PFSK-1 (cell line): ENCODE measurements around the gene TMEM9.

Source experiments
- FOXP2 ChIP-seq: optimal IDR thresholded peaks from 2 replicates; pipeline ENCODE3; 2011; ENCODE audit warnings: borderline replicate concordance, control low read depth, inconsistent platforms; ENCODE audit not compliant: insufficient read depth; ENCODE audit errors: extremely low read length, extremely low read depth
- POLR2AphosphoS5 ChIP-seq: IDR thresholded peaks from 2 replicates; pipeline ENCODE4 v1.6.1; 2012; ENCODE audit warnings: low read depth, mild to moderate bottlenecking, control low read depth, low read length, moderate library complexity
- SIN3A ChIP-seq: IDR thresholded peaks from 2 replicates; pipeline ENCODE4 v1.6.1; 2012; ENCODE audit warnings: mild to moderate bottlenecking, low read length, moderate library complexity, borderline replicate concordance; ENCODE audit not compliant: insufficient read depth
- TAF1 ChIP-seq: IDR thresholded peaks from 2 replicates; pipeline ENCODE4 v1.6.1; 2012; ENCODE audit warnings: low read length, control low read depth, borderline replicate concordance; ENCODE audit not compliant: insufficient read depth
- TF ChIP-seq, protein P1 (sequence below), 2 experiments: IDR thresholded peaks; 2 replicates each; pipeline versions ENCODE4 v1.6.1 to v1.8.0; 2011 to 2012; ENCODE audit warnings: low read depth in 2 of 2, low read length in 2 of 2, control low read depth in 1 of 2, inconsistent platforms in 1 of 2, mild to moderate bottlenecking in 1 of 2, moderate library complexity in 1 of 2; ENCODE audit not compliant: insufficient read depth in 1 of 2

Gene TMEM9

GRCh38 chr1:201092738-201093137 lies 61.5 kb downstream of the TMEM9 start:
- TF ChIP-seq FOXP2 (no peak), TAF1 (no peak), SIN3A (no peak), POLR2AphosphoS5 (no peak)
- TF ChIP-seq, protein P1, sequence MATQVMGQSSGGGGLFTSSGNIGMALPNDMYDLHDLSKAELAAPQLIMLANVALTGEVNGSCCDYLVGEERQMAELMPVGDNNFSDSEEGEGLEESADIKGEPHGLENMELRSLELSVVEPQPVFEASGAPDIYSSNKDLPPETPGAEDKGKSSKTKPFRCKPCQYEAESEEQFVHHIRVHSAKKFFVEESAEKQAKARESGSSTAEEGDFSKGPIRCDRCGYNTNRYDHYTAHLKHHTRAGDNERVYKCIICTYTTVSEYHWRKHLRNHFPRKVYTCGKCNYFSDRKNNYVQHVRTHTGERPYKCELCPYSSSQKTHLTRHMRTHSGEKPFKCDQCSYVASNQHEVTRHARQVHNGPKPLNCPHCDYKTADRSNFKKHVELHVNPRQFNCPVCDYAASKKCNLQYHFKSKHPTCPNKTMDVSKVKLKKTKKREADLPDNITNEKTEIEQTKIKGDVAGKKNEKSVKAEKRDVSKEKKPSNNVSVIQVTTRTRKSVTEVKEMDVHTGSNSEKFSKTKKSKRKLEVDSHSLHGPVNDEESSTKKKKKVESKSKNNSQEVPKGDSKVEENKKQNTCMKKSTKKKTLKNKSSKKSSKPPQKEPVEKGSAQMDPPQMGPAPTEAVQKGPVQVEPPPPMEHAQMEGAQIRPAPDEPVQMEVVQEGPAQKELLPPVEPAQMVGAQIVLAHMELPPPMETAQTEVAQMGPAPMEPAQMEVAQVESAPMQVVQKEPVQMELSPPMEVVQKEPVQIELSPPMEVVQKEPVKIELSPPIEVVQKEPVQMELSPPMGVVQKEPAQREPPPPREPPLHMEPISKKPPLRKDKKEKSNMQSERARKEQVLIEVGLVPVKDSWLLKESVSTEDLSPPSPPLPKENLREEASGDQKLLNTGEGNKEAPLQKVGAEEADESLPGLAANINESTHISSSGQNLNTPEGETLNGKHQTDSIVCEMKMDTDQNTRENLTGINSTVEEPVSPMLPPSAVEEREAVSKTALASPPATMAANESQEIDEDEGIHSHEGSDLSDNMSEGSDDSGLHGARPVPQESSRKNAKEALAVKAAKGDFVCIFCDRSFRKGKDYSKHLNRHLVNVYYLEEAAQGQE (IDR thresholded peaks at IDR 0.05; ENCODE audit: insufficient read depth in 1 of 2, low read depth in 2 of 2, low read length in 2 of 2) = no peak

DNA sequence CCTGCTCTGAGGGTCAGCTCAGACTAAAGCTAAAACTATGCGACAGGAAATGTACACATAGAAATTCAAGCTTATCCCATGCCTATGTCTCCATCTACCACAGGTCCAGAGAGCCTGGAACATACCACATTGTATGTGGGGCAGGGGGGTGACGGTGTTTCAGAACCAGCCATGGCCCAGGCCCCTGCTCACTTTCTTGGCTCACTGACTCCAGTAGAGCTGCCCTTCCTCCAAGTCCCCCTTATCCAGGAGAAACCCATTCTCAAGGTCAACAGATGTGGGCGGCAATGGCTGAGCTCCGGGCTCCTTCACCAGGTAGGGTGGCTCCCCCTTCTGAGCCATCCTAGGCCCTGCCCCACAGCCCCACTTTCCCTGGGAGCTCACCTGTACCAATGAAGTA lies 63.0 kb downstream of the TMEM9 start:
- TF ChIP-seq TAF1 (no peak), POLR2AphosphoS5 (no peak), FOXP2 (no peak), SIN3A (no peak)
- TF ChIP-seq, protein P1 (IDR thresholded peaks at IDR 0.05; ENCODE audit: insufficient read depth in 1 of 2, low read depth in 2 of 2, low read length in 2 of 2) = no peak

- no peak for TF ChIP-seq SIN3A
- TF ChIP-seq POLR2AphosphoS5 = no peak
- TF ChIP-seq, protein P1 (IDR thresholded peaks at IDR 0.05; ENCODE audit: insufficient read depth in 1 of 2, low read depth in 2 of 2, low read length in 2 of 2) = no peak
- TF ChIP-seq TAF1 = no peak
Measured at GRCh38 chr1:201090541-201090940, 63.7 kb downstream of the TMEM9 start.

DNA sequence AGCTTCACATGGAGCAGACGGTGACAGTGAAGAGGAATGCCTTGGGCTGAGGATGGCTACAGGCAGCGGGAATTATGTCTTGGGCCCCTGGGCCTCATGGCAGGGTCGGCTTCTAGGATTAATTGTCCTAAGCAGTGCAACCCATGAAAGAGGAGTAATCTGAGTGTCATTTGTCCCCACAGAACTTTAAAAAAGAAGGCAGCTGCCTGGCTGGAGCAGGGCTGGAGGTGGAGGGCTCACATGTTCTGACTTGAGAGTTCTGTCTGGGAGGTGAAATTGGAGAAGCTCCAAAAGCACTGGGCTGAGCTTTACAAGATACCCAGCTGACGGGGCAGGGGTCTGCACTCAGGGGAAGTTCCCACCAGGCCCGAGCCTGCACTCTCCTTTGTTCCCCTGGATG lies 64.7 kb downstream of the TMEM9 start:
- no peak for TF ChIP-seq POLR2AphosphoS5
- TF ChIP-seq TAF1 = no peak
- TF ChIP-seq, protein P1 (IDR thresholded peaks at IDR 0.05; ENCODE audit: insufficient read depth in 1 of 2, low read depth in 2 of 2, low read length in 2 of 2) = no peak
- TF ChIP-seq SIN3A = no peak
- TF ChIP-seq FOXP2 = no peak
